GM18507 (cell line): ENCODE measurements around the gene ZNF134.
A peak's percentile ranks its signal among the peaks of the same experiment; 100 is the strongest.

Experiments used
- DNase-seq: peaks from one replicate; pipeline ENCODE4 v3.0.0; 2011; ENCODE audit warnings: low read depth; ENCODE audit not compliant: insufficient read length; ENCODE audit errors: extremely low spot score
- FAIRE-seq: peaks from 2 replicates; lab custom pipeline; 2011; peaks lifted over from hg19 to GRCh38; lab: Jason Lieb, UNC

The ZNF134 gene

GRCh38 chr19:57613941-57614743 is at the start of gene ZNF134:
Gene ZNF134, plus strand, starts transcription at chr19:57614242. Its CDS starts 5,227 bp downstream, at chr19:57619469.
- FAIRE-seq: peak; percentile 85
- peak; percentile 86 for DNase-seq

DNA sequence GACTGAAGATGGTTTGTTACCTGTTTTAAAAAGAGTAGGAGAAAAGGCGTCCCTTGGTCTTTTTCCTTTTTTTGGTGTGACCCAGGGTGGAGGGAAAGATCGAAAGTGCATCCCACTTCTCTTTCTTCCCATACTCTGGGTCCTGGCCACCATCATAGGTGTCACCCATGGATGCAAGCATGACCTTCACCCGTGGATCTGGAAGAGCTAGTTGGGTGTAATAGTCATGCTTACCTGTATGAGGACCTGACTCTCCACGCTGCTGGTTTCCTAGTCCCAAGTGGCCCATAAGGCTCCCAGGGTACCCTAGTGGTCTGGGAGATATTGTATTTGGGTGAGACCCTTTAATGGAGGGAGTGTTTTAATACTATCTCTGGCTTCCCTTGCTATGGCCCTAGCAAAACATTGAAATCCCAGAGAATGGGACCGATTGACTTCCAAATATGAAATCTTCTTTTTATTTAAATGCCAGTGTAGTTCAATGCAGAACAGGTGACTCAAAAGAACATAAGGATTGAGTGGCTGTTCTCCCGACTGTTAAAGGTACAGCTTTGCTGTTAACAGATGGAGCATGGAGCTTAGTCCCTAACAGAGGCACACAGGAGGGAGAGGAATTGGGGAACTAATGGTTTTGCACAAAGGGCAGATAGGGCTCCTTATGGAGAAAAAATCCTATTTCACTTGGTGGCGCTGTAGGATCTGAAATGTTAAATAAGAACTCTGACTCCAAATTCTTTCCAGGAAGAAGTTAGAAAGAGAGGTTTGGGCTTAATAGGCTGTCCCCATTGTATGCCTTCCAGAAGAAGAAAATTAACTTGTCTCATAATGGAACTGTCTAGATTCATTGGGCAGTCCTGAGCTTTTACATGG is 47.4 kb upstream of the ZNF134 start:
- no peak for FAIRE-seq
- no peak for DNase-seq

- FAIRE-seq: no peak
- DNase-seq: no peak
Measured at GRCh38 chr19:57570707-57571106, 43.3 kb upstream of the ZNF134 start.

- FAIRE-seq: no peak
- DNase-seq: no peak
Measured at GRCh38 chr19:57572415-57572947, 41.6 kb upstream of the ZNF134 start.

DNA sequence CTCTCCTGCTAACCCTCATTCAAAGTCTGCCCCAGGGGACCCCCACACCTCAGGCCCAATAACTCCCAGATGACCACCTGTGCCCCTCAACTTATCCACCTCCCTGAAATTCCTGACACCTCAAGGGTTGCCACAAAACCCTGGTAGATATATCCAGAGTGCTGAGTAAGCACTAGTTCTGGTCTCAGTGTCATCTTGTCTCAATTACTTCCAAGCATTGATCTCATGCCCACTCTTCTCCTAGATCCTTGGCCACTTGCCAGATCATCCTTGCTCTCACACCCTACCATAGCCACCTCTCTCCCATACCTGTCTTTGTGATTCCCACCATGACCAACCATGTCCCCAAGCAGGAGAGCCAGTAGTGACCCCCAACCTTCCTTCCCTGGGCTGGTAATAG is 37.4 kb upstream of the ZNF134 start:
- FAIRE-seq: no peak

DNA sequence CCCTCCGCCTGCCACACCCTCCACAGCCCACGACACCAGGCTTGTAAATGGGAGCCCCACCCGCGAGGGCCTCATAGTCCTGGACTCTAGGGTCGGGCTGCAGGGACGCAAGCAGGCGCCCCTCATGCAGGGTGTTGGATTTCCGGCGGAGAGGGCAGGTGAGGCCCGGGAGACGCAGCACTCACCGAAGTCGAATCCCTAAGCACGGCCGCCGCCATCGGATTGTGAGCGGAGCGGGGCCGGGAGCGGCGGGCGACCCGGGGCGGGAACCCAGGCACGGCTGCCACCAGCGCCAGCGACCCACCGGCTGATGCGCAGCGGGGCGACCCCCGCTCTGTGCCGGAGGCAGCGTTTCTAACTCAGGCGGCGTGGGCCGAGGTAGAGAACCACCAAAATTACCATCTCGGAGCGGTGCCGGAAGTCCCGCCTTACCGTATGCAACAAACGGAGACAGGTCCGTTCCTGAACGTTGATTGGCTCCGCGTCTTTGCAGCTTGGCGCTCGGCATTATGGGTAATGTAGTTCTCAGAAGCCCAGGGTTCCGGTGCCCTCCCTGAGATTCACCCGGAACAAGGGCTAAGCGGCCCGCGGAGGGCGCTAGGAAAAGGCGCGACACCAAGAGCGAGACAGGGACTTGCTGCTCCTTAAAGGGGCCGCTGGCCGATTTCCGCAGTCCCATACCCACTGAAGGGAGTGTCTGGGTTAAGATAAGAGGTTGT is 35.4 kb upstream of the ZNF134 start, which contains the start of gene ZNF416:
Gene ZNF416, minus strand, starts transcription at position 425 of the 719 bp plus-strand sequence. Its CDS starts 207 bp downstream, at position 218.
- DNase-seq (peak; percentile 94), FAIRE-seq (peak; percentile 99)

More for the DNA sequence above, 37.4 kb upstream of the ZNF134 start:
- DNase-seq: no peak

DNA sequence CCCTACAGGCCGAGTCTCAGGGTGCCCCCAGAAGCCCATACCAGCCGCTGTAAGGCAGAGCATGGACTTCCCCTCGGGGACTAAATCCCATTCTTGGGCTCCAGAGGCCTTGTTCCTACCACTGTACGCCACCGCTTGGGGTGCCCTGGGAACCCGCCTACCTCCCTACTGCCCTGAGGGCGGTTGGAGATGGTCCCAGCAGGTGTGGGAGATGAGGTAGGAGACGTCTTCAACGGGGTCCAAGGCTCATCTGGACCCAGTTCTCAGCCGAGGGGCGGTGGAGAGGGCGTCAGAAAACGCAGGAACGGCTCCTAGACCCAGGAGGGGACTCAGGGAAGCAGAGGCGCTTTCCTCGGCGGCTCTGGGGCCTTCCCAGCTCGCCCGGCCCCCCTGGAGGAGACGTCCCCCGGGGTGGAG is 30.9 kb upstream of the ZNF134 start:
- no peak for FAIRE-seq
- no peak for DNase-seq

DNA sequence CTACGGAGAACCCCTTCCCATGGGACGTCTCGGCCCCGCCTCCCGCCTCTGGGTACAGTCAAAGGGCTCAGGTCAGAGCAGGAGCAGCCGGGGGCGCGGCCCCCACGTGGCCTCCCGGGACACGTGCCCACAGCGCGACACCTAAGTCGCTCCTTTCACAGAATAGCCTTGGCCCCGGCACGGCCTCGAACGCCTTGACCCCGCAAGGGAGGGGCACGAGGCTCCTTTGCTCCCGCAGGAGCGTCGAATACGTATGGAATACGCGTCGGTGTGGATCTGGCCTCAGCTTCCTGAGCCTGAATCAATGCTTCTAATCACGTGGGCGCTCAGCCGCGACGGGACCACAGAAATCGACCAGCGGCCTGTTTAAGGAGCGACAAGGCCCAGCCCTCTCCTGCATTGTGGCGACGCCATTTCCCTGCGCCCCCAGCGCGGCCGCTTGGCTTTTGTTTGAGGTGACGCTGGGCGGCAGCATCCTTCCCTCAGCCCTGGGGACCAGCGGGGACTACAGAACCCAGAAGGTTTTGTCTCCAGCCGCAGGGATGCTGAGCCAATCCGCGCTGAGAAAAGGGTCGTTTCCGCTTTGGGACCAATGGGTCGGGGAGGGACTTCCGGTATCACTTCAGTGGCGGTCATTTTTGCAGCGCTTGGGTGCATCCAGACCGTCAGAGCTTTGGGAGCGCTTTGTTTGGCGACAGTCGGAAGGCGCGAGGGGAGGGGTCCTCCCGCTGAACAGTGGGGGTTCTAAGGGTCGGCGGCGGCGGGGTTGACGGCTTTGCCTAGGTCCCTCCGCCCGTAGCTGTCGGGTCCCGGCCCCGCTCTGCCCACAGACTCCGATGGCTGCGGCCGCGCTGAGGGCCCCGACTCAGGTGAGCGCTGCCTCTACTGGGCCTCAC is 30.3 kb upstream of the ZNF134 start, which contains the start of gene ZIK1:
Gene ZIK1, plus strand, starts transcription at position 625 of the 896 bp plus-strand sequence. Its CDS starts 212 bp downstream, at position 837.
- DNase-seq (peak; percentile 69), FAIRE-seq (peak; percentile 94)

- DNase-seq: no peak
- no peak for FAIRE-seq
Measured at GRCh38 chr19:57587529-57587928, 26.5 kb upstream of the ZNF134 start.

GRCh38 chr19:57599377-57599760 is 14.7 kb upstream of the ZNF134 start:
- DNase-seq (no peak), FAIRE-seq (no peak)

DNA sequence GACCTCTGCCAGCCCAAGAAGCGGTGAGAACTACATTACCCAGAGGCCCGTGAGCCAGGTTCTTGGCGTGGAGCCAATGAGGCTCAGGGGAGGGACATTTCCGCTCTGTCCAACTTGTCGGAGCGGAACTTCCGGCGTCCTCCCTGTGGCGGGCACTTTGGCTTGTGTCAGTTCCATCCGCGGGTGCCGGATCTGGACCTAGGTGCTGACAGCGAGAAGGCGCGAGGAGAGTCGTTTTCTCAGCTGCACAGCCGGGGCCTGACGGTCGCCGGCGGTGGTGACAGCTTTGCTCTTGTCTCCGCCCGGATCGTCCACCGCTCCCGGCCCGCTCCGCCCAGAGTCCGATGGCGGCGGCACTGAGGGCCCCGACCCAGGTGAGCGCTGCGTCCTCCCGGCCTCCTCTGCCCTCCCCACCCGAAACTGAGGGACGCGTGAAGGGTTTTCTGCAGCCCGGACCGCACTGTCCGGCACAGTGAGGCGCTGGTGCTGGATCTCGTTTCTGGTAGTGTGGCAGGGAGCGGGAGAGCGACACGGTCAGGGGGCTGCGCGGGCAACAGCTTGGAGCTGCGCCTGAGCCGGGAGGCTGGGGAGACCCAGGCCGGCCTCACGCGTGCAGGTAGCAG is 14.2 kb upstream of the ZNF134 start, which contains the start of gene ZNF530:
Gene ZNF530, plus strand, starts transcription at position 125 of the 623 bp plus-strand sequence. CDS start 4,461 bp downstream, outside the sequence.
- DNase-seq (peak; percentile 78), FAIRE-seq (peak; percentile 94)

GRCh38 chr19:57606931-57607330 is 7.1 kb upstream of the ZNF134 start:
- DNase-seq: no peak
- no peak for FAIRE-seq

DNA sequence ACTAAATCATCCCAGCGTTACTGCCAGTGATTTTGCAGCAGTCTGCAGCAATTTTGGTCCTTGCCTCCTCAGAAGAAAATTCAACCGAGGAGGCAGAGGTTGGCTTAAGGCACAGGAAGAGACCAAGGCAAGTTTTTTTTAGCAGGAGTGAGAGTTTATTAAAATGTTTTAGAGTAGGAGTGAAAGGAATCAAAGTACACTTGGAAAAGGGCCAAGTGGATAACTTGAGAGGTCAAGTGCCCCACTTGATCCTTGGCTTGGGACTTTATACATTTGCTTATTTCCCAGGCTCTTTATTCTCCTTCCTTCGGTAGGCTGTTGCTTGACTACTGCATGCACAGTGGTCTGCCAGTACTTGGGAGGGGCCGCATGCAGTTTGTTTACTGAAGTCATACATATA is 2.9 kb upstream of the ZNF134 start:
- DNase-seq (no peak), FAIRE-seq (no peak)

GRCh38 chr19:57615346-57615745 is 1.3 kb downstream of the ZNF134 start:
- DNase-seq (no peak), FAIRE-seq (no peak)

DNA sequence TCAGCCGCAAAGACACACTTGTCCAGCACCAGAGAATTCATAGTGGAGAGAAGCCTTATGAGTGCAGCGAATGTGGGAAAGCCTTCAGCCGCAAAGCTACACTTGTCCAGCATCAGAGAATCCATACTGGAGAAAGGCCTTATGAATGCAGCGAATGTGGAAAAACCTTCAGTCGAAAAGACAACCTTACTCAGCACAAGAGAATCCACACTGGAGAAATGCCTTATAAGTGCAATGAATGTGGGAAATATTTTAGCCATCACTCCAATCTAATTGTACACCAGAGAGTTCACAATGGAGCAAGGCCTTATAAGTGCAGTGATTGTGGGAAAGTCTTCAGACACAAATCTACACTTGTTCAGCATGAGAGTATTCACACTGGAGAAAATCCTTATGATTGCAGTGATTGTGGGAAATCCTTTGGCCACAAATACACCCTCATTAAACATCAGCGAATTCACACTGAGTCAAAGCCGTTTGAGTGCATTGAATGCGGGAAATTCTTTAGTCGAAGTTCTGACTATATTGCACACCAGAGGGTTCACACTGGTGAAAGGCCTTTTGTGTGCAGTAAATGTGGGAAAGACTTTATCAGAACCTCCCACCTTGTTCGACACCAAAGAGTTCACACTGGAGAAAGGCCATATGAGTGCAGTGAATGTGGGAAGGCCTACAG is 6.8 kb downstream of the ZNF134 start:
- no peak for DNase-seq
- FAIRE-seq: no peak

DNA sequence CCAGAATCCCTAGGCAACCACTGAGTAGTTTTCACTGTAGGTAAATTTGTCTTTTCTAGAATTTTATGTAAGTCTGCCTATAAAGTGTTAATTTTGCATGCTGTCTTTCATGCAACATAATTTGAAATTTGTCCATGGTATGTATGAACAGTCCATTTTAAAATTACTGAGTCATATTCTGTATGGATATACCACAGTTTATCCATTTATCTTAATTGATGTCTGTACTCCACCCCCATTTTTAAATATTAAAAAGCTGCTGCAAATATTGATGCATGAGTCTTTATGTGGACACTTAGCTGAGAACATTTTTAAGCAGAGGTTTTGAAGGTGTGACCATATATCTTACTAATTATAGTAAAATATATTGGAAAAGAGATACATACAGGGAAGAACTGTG is 9.0 kb downstream of the ZNF134 start:
- DNase-seq (no peak), FAIRE-seq (no peak)
